HL-60/S4 treated with retinoic acid at 250 ng/mL for 4 days and 3 days (cell line): ENCODE results near the gene FAXDC2.

Source experiments
- in situ Hi-C: fragments of 300-500 bp; cut with MboI; formaldehyde crosslinking; loops from 2 replicates; pipeline ENCODE4 v1.7.0; 2022; ENCODE audit warnings: low sequenced_read_pairs

FAXDC2 gene, protein sequence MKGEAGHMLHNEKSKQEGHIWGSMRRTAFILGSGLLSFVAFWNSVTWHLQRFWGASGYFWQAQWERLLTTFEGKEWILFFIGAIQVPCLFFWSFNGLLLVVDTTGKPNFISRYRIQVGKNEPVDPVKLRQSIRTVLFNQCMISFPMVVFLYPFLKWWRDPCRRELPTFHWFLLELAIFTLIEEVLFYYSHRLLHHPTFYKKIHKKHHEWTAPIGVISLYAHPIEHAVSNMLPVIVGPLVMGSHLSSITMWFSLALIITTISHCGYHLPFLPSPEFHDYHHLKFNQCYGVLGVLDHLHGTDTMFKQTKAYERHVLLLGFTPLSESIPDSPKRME

DNA sequence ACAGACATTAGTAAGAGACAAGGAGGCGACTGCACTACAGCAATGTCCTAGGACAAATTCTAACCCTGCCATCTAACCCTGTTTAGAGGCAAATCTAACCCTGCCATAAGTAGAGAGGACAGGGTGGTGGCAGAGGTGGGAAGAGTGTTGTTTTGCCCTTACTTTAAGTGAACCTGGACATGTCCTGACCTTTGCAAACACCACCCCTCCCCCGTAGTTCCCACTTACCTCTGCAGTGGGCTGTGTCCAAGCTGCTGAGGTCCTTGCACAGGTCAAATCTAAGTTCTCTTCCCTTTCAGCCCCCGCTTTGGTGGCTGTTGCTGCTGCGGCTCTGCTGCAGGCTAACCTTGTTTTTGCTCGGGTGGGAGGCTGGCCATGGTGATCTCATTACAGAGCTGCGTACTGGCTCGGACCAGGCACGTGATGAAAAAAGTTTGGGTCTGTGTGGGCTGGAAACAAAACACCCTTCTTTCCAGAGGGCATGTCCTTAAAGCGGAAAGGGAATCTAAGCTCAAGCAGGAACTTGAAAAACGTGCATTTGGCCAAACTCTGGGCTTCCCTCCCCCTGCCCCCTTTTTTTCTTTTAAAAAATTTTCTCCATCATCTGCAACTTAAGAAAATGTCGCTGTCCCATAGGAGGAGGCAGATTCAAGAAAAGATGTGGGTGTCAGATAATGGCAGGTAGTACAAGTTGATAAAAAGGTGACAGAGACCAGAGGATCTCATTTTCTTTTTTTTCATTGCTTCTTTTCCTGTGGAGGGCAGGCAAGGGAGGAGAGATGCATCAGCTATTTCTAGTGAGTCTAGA, at the start of gene FAXDC2:
Gene FAXDC2 (minus strand): TSS at position 349 of the 808 bp plus-strand sequence. CDS start 12,425 bp downstream, outside the sequence.
- in situ Hi-C loops = no loop called here

GRCh38 chr5:154900066-154900465, 49.7 kb upstream of the FAXDC2 start:
- in situ Hi-C loops = no loop called here

- in situ Hi-C loops = no loop called here
Observed at GRCh38 chr5:154899151-154899816, 48.9 kb upstream of the FAXDC2 start.

- in situ Hi-C loops = no loop called here
Observed at GRCh38 chr5:154898210-154898609, 47.8 kb upstream of the FAXDC2 start.

GRCh38 chr5:154896562-154897165, 46.3 kb upstream of the FAXDC2 start:
- in situ Hi-C loops = no loop called here

DNA sequence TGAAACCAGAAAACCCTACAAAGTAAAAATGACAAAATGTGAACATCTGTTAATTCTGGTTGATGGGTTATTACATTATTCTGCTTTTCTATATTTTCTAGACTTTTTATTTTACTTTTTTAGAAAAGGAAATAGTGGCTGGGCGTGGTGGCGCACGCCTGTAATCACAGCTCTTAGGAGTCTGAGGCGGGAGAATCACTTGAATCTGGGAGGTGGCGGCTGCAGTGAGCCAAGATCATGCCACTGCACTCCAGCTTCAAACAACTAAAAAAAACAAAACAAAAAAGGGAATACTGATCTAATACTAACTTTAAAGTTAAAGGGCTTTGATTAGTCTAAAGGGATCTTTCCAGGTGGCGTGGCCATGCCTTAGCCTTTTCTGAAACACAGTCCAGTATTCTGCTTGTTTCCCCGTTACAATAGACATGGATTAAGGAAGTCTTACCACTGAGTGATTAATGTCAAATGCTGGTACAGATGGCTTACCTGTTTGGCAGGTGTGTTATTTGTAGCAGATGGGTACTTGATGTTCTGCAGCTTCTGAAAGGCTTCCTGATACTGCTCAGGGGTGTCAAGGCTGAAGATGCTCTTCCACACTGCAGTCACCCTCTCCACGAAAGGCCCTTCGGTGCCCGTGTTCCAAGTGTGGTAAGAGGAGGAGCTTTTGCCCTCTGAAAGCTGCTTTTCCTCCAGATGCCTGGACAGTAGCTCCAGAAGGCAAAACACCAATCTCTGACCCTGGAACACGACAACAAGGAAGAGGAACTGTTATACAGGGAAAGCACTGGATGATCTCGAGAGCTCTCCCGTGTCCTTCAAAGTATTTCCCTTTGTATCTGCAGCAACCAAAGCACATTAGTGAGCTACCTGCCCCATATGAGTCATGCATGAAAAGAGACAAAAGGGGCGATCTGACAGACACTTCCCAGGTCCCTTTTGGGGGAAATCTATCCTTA, 45.5 kb upstream of the FAXDC2 start:
- in situ Hi-C loops = no loop called here

DNA sequence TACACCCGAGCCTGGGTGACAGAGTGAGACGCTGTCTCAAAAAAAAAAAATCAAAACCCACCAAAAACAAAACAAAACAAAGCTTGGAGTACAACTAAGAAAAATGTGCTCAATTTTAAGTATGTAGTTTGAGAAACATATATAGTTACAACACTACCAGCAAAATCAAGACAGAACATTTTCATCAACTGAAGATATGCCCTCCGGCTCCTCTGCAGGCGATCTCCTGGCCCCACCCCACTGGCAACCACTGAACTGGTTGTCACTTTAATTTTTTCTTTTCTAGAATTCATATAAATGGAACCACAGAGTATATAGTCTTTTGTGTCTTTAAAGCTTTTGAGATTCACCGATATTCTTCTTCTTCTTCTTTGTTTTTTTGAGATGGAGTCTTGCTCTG, 43.0 kb upstream of the FAXDC2 start:
- in situ Hi-C loops = no loop called here

DNA sequence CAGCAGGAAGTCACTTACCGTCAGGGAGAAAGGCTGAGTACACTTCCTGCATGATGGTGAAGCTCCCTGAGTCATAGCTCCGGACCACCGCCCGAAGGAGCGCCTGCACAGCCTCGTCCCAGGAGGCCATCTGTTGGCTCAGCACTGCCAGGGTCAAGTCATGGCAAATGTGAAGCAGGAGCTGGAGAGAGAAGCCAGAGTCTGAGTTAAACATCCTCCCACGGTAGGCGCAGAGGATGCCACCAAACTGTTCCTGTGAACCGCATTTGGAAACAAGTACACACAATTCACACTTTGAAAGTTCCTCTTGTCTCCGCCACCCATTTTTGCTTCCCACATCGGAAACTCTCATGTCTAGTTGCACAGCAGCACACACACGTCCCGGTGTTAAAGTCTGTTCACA, 42.0 kb upstream of the FAXDC2 start:
- in situ Hi-C loops = no loop called here

GRCh38 chr5:154885439-154885838, 35.0 kb upstream of the FAXDC2 start:
- in situ Hi-C loops = no loop called here

GRCh38 chr5:154884424-154884823, 34.0 kb upstream of the FAXDC2 start:
- in situ Hi-C loops = no loop called here

DNA sequence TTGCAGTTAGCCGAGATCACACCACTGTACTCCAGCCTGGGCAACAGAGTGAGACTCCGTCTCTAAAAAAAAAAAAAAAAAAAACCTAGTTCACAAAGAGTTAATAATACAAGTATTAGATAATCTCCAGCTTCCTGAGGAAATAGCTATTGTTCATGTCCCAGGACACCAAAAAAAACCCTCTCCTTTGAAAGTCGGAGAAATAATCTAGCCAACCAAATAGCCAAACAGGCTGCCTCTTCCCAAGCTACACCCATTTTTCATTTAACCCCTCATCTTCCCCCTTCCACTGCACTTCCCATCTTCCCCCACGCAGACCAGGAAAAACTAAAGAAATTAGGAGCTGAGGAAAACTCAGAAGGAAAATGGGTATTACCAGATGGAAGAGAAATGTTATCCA, 31.6 kb upstream of the FAXDC2 start:
- in situ Hi-C loops = no loop called here

DNA sequence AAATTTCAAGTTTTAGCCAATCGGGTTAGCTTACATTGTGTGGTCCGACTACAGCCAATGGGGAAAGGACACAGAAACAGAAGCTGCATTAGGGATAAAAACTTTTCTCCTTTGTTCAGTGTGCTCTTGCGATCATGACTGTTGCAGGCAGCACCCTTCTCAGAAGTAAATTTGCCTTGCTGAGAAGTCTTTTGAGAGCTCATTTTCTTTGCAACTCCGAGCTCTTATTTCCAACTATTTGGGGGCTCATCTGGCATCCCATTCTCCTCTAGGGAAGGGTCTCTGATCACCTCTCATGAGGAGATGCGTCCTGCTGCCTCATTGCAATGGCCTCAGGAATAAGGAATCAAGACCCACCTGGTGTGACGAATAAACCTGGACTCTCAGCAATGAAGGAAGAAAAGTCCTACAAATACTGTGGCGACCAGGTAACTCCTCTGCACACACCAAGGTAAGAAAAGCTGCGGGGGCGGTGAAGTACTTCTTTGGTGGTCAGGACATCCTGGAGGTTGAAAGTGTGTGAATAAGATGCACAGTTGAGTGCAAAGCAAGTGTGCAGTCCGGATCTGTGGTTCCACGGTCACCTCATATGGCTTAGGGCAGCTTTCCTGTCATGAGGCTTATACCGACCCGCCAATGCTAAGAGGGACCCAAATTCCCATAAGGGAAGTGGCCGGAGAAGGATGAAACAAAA, 28.4 kb upstream of the FAXDC2 start:
- in situ Hi-C loops = no loop called here

GRCh38 chr5:154873791-154874331, 23.5 kb upstream of the FAXDC2 start:
- in situ Hi-C loops = no loop called here

GRCh38 chr5:154871734-154872133, 21.3 kb upstream of the FAXDC2 start:
- in situ Hi-C loops = no loop called here

- in situ Hi-C loops = no loop called here
Observed at GRCh38 chr5:154868702-154869101, 18.3 kb upstream of the FAXDC2 start.

DNA sequence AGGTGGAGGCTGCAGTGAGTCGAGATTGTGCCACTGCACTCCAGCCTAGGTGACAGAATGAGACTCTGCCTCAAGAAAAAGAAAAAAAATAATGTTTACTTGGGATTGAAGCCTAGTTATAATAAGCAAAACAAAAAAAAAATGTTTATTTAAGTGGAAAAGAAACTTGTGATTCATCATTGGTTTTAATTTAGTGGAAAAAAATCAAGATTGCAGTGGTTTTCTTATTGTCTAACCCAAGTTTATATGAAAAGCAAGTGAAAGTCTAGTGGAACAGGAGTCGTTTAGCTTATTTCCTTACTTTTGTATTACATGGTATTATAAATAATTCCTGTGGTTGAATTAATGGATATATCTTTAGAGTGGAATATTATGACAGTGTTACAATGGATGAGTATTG, 16.4 kb upstream of the FAXDC2 start:
- in situ Hi-C loops = no loop called here

DNA sequence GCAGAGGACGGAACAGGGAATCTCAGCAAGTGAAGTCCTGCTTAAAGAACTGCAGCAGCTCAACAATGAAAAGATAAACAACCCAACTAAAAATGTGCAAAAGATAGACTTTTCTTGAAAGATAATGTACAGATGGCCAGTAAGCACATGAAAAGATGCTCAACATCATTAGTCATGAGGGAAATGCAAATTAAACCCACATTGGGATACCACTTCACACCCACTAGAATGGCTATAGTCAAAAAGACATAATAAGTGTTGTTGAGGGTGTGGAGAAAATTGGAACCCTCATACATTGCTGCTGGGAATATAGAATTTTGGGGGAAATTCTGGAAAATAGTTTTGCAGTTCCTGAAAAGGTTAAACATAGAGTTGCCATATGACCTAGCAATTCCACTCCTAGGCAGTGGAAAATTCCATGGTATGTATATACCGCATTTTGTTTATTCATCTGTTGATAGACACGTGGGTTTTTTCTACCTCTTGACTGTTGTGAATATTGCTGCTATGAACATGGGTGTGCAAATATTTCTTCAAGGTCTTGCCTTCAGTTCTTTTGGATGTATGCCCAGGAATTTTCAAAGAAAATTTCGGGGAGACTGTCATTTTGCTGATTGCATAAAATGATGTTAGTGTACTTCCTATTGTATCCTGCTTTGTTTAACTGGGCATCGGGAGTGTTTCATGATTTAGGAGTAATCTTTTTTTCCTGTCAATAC, 15.2 kb upstream of the FAXDC2 start:
- in situ Hi-C loops = no loop called here

DNA sequence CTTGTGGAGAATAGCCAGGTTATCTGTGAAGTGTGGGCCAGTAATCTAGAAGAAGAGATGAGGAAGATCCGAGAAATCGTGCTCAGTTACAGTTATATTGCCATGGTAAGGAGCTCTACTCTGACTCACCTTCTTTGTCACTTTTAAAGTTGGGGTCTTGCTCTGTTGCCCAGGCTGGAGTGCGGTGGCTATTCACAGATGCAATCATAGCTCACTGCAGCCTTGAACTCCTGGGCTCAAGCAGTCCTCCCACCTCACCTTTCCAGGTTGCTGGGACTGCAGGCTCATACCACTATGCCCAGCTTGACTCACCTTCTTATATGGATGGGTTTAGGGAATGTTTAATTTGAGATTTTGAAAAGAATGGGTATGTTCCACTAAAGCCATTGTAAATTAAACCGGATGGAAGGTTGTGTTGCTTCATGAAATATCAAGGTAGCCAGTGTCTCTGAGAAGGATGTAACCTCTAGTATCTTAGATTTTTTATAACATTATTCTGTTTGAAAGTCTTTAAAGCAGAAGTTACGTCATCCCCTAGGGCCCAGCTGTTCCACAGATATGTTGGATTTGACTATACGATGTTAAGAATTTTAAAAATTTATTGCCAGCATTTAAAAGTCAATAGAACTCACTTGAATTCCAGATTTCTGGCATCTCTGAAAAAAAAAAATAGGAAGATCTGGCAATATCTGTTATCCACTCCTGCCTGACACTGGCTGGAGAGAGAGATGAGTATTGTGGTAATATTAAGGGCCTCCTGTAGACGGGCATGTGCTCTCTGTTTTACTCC, 13.1 kb upstream of the FAXDC2 start:
- in situ Hi-C loops = no loop called here
